Keratinocyte (primary cell): Measurements from ENCODE around the gene ARID5A. TPM values are rescaled to one million over a fixed set of nuclear protein-coding genes. Genes with fewer than 3 reads are reported as not detected.

Source experiments
- DNase-seq: peaks from one replicate; pipeline ENCODE4 v3.0.0-alpha.2; 2011; ENCODE audit warnings: low read depth, missing footprints, low spot score
- FAIRE-seq: peaks from 2 replicates; lab custom pipeline; 2011; peaks lifted over from hg19 to GRCh38; lab: Jason Lieb, UNC
- H2AFZ ChIP-seq: 2 replicates; pipeline ENCODE4 v1.6.0; 2012; ENCODE audit warnings: low read length, control low read depth, inconsistent platforms; ENCODE audit not compliant: control insufficient read depth
- H3K27ac ChIP-seq: 2 replicates; pipeline ENCODE4 v1.5.1; 2011; ENCODE audit warnings: low read length; ENCODE audit not compliant: control insufficient read depth, insufficient read depth
- H3K27me3 ChIP-seq: 3 replicates; pipeline ENCODE4 v1.6.0; 2011; ENCODE audit warnings: low read length; ENCODE audit not compliant: control insufficient read depth, insufficient read depth; ENCODE audit errors: extremely low read depth
- H3K36me3 ChIP-seq, 2 experiments: 2 replicates in 1 of 2; 3 replicates in 1 of 2; pipeline ENCODE4 v1.5.1; 2011; ENCODE audit warnings: low read length in 2 of 2, mild to moderate bottlenecking in 1 of 2; ENCODE audit not compliant: control insufficient read depth in 2 of 2, insufficient read depth in 2 of 2; ENCODE audit errors: extremely low read depth in 1 of 2
- H3K4me1 ChIP-seq: 3 replicates; pipeline ENCODE4 v1.5.1; 2011; ENCODE audit warnings: low read length; ENCODE audit not compliant: control insufficient read depth, insufficient read depth; ENCODE audit errors: extremely low read depth
- H3K4me2 ChIP-seq: 3 replicates; pipeline ENCODE4 v1.6.0; 2011; ENCODE audit warnings: low read depth, low read length; ENCODE audit not compliant: control insufficient read depth, insufficient read depth; ENCODE audit errors: extremely low read depth
- H3K4me3 ChIP-seq, 3 experiments: fragments of 200-600 bp in 1 of 3; sonication (generic) in 1 of 3; 2 replicates in 2 of 3; 3 replicates in 1 of 3; pipeline ENCODE4 v1.5.1; 2011 to 2016; ENCODE audit warnings: low read length in 3 of 3, mild to moderate bottlenecking in 3 of 3, control low read depth in 2 of 3, inconsistent platforms in 1 of 3, low read depth in 1 of 3, mixed read lengths in 1 of 3, mixed run types in 1 of 3, moderate library complexity in 1 of 3; ENCODE audit not compliant: control insufficient read depth in 2 of 3, insufficient read depth in 2 of 3; ENCODE audit errors: extremely low read depth in 1 of 3
- H3K79me2 ChIP-seq: 2 replicates; pipeline ENCODE4 v1.6.0; 2012; ENCODE audit warnings: low read length; ENCODE audit not compliant: control insufficient read depth, insufficient read depth
- H3K9ac ChIP-seq: 3 replicates; pipeline ENCODE4 v1.6.0; 2011; ENCODE audit warnings: low read length; ENCODE audit not compliant: control insufficient read depth, insufficient read depth; ENCODE audit errors: extremely low read depth
- H3K9me1 ChIP-seq: 3 replicates; pipeline ENCODE4 v1.6.0; 2011; ENCODE audit warnings: low read length; ENCODE audit not compliant: control insufficient read depth, insufficient read depth; ENCODE audit errors: extremely low read depth
- H3K9me3 ChIP-seq: 2 replicates; pipeline ENCODE4 v1.5.1; 2012; ENCODE audit warnings: low read depth, low read length; ENCODE audit not compliant: control insufficient read depth
- H4K20me1 ChIP-seq: 3 replicates; pipeline ENCODE4 v1.6.0; 2011; ENCODE audit warnings: low read length; ENCODE audit not compliant: control insufficient read depth, insufficient read depth; ENCODE audit errors: extremely low read depth
- EZH2 ChIP-seq: IDR thresholded peaks from one replicate; pipeline ENCODE4 v1.6.1; 2012; ENCODE audit warnings: inconsistent platforms, mild to moderate bottlenecking, low read length, moderate library complexity
- dilution Hi-C: fragments of 300-500 bp; cut with MboI; formaldehyde crosslinking; loops from one replicate; pipeline ENCODE4 v1.7.0; 2020; ENCODE audit warnings: low sequenced_read_pairs; ENCODE audit not compliant: extremely low pct_ligation_motif_present
- polyA plus RNA-seq, 5 experiments: library from polyadenylated mRNA; depleted of rRNA in 3 of 5; stranded (reverse) in 3 of 5; stranded (forward) in 1 of 5; unstranded in 1 of 5; fragments of >200 nt; gene quantifications; 1 replicate in 1 of 5; 2 replicates in 3 of 5; 3 replicates in 1 of 5; pipeline versions ENCODE4 v1.2.1 to v1.2.3, GENCODE V29; 2011 to 2012; ENCODE audit warnings: missing spikeins in 2 of 5, low read depth in 1 of 5, low replicate concordance in 1 of 5
- TF ChIP-seq, protein P1 (sequence below), 3 experiments: IDR thresholded peaks in 1 of 3; conservative IDR thresholded peaks in 1 of 3; optimal IDR thresholded peaks in 1 of 3; 2 replicates in 2 of 3; 3 replicates in 1 of 3; pipeline versions ENCODE3 to v1.5.1; 2011; ENCODE audit warnings: low read length in 3 of 3, mild to moderate bottlenecking in 3 of 3, moderate library complexity in 2 of 3, control low read depth in 1 of 3, inconsistent platforms in 1 of 3; ENCODE audit not compliant: insufficient read depth in 2 of 3; ENCODE audit errors: extremely low read depth in 1 of 3

The ARID5A gene
- polyA plus RNA-seq, 1 donor (not counting 4 experiments of a cell fraction or from before 2014, with no cell fraction given), result 1.6 TPM

DNA sequence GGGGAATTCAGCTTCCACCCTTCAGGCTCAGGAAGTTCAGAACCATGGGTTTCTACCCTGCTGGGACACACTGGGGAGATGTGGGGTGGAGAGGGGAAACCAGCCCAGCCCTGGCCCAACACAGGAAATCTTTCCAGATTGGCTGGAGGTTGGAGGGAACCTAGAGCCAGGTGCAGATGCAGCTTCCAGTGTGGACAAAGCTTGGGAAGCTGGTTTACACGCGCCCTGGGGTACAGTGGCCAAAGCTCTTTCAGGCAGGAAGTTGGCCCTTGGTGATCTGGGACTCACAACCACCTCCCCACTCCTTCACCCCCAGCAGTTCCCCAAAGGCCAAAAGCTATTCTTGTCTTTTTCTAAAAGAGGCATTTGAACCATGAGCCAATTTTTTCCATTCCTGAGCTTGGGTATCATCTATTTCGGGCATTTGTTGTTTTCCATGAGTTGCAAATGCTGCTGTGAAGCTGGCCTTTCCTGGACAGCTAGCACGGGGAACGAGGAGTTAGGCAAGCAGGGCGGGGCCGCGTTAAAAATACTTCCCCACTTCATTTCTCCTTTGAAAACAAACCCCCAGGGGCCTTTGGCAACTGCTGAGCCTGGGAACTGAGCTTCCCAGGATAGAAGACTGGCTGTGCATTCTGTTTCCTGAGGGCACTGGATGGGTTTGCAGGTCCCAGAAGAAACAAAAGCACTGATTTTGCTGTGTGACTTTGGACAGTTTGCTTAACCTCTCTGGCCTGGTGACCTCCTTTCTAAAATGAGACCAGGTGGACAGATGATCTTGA is 3.1 kb upstream of the ARID5A start:
- Histone ChIP-seq H3K9me1 (no peaks in the 10 kb centered on the region), H3K9me3 (no peaks in the 10 kb centered on the region), H2AFZ (peak overlapping the region; percentile 10), H3K79me2 (peaks cover 2% of the 10 kb centered on the region), H4K20me1 (no peaks in the 10 kb centered on the region), H3K4me2 (peak overlapping the region; percentile 63), H3K4me3 (no peak overlapping the region), H3K27ac (peak overlapping the region; percentile 63), H3K27me3 (peaks cover 17% of the 10 kb centered on the region), H3K9ac (peak overlapping the region; percentile 8), H3K36me3 (no peaks in the 10 kb centered on the region), H3K4me1 (peaks cover 46% of the 10 kb centered on the region)
- DNase-seq, result no peak
- TF ChIP-seq, protein P1, sequence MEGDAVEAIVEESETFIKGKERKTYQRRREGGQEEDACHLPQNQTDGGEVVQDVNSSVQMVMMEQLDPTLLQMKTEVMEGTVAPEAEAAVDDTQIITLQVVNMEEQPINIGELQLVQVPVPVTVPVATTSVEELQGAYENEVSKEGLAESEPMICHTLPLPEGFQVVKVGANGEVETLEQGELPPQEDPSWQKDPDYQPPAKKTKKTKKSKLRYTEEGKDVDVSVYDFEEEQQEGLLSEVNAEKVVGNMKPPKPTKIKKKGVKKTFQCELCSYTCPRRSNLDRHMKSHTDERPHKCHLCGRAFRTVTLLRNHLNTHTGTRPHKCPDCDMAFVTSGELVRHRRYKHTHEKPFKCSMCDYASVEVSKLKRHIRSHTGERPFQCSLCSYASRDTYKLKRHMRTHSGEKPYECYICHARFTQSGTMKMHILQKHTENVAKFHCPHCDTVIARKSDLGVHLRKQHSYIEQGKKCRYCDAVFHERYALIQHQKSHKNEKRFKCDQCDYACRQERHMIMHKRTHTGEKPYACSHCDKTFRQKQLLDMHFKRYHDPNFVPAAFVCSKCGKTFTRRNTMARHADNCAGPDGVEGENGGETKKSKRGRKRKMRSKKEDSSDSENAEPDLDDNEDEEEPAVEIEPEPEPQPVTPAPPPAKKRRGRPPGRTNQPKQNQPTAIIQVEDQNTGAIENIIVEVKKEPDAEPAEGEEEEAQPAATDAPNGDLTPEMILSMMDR (optimal IDR thresholded peaks at IDR 0.05 in 1 of 3, IDR thresholded peaks at IDR 0.05 in 1 of 3, conservative IDR thresholded peaks at IDR 0.05 in 1 of 3; ENCODE audit: extremely low read depth in 1 of 3, insufficient read depth in 2 of 3, low read length in 3 of 3), result no peak
- no peak for TF ChIP-seq EZH2
- dilution Hi-C loops, result no loop called here
- FAIRE-seq, result no peak

DNA sequence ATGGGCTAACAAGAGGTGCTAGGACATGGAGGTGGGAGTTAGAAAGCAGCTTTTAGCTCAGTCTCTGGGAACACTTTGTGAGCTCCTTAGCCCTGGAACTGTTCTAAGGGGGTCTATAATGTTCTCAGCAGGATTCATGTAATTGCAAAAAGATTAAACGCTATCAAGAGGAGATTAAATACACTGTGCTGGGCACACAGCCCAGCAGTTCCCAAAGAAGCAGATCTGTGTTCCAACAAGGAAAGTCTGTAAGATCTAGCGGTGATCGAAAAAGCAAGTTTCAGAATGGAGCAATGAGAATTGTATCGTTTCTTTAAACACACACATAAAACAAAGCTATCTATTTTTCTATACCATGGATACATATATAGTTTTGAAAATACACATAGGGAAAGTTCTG is 2.4 kb upstream of the ARID5A start:
- peaks cover 49% of the 10 kb centered on the region for H3K4me1 ChIP-seq
- H3K9me1 ChIP-seq, result no peaks in the 10 kb centered on the region
- peak overlapping the region; percentile 63 for H3K27ac ChIP-seq
- peak overlapping the region; percentile 8 for H3K9ac ChIP-seq
- FAIRE-seq, result no peak
- H3K9me3 ChIP-seq, result no peaks in the 10 kb centered on the region
- dilution Hi-C loops, result no loop called here
- H2AFZ ChIP-seq, result no peak overlapping the region
- H3K27me3 ChIP-seq, result peaks cover 10% of the 10 kb centered on the region
- H3K79me2 ChIP-seq, result peaks cover 2% of the 10 kb centered on the region
- no peaks in the 10 kb centered on the region for H4K20me1 ChIP-seq
- peak overlapping the region; percentile 63 for H3K4me2 ChIP-seq
- peak overlapping the region in 1 of 3 experiments; percentile 2 for H3K4me3 ChIP-seq
- TF ChIP-seq EZH2, result no peak
- TF ChIP-seq, protein P1 (optimal IDR thresholded peaks at IDR 0.05 in 1 of 3, IDR thresholded peaks at IDR 0.05 in 1 of 3, conservative IDR thresholded peaks at IDR 0.05 in 1 of 3; ENCODE audit: extremely low read depth in 1 of 3, insufficient read depth in 2 of 3, low read length in 3 of 3), result no peak
- DNase-seq, result no peak
- no peaks in the 10 kb centered on the region for H3K36me3 ChIP-seq
